ENCODE data around the gene ANKRD17. TPM values are rescaled to one million over a fixed set of nuclear protein-coding genes. Genes with fewer than 3 reads are reported as not detected.
"Not testable (repeated sequence)": the region's sequence is repeated elsewhere in the genome, so short reads cannot be mapped to it uniquely, and the experiment has no call there.

ANKRD17 gene
- total RNA-seq (2014; rRNA removed; shearing (Covaris generic)), result 39.7 and 42.4 TPM in 2 replicates
- polyA plus RNA-seq (2015; cell fraction: cytosol; rRNA removed), result 20.4 and 27.6 TPM in 2 replicates
- 77.5 and 79.5 TPM in 2 replicates for polyA plus RNA-seq (2015; cell fraction: nucleus; rRNA removed)

- DNase-seq (ENCODE audit: low read depth), result peak; percentile 92
Measured at GRCh38 chr4:73258686-73259570, at the start of gene ANKRD17. ANKRD17 (minus strand) TSS chr4:73258798; CDS start chr4:73258668, 130 bp downstream.

- DNase-seq (ENCODE audit: low read depth), result peak; percentile 34
Measured at GRCh38 chr4:73308286-73308685, 49.7 kb upstream of the ANKRD17 start.

- no peak for DNase-seq (ENCODE audit: low read depth)
Measured at GRCh38 chr4:73303711-73304110, 45.1 kb upstream of the ANKRD17 start.

GRCh38 chr4:73299548-73300280 lies 41.1 kb upstream of the ANKRD17 start:
- no peak for DNase-seq (ENCODE audit: low read depth)

GRCh38 chr4:73292661-73293060 lies 34.1 kb upstream of the ANKRD17 start:
- DNase-seq (ENCODE audit: low read depth), result not testable (repeated sequence)

GRCh38 chr4:73281982-73282381 lies 23.4 kb upstream of the ANKRD17 start:
- DNase-seq (ENCODE audit: low read depth), result no peak

GRCh38 chr4:73281396-73281795 lies 22.8 kb upstream of the ANKRD17 start:
- DNase-seq (ENCODE audit: low read depth), result no peak

- no peak for DNase-seq (ENCODE audit: low read depth)
Measured at GRCh38 chr4:73277201-73277600, 18.6 kb upstream of the ANKRD17 start.

- DNase-seq (ENCODE audit: low read depth), result no peak
Measured at GRCh38 chr4:73275318-73275654, 16.7 kb upstream of the ANKRD17 start.

- DNase-seq (ENCODE audit: low read depth), result no peak
Measured at GRCh38 chr4:73272816-73273215, 14.2 kb upstream of the ANKRD17 start.

- DNase-seq (ENCODE audit: low read depth), result no peak
Measured at GRCh38 chr4:73267050-73267449, 8.5 kb upstream of the ANKRD17 start.

GRCh38 chr4:73259571-73260090 lies 1.0 kb upstream of the ANKRD17 start:
- DNase-seq (ENCODE audit: low read depth), result no peak

GRCh38 chr4:73258436-73258685 lies 237 bp downstream of the ANKRD17 start:
- no peak for DNase-seq (ENCODE audit: low read depth)

GRCh38 chr4:73257651-73258435 lies 755 bp downstream of the ANKRD17 start:
- peak; percentile 41 for DNase-seq (ENCODE audit: low read depth)

GRCh38 chr4:73257234-73257633 lies 1.4 kb downstream of the ANKRD17 start:
- DNase-seq (ENCODE audit: low read depth), result peak; percentile 93

GRCh38 chr4:73255847-73256246 lies 2.8 kb downstream of the ANKRD17 start:
- DNase-seq (ENCODE audit: low read depth), result not testable (repeated sequence)

GRCh38 chr4:73252001-73252400 lies 6.6 kb downstream of the ANKRD17 start:
- no peak for DNase-seq (ENCODE audit: low read depth)

GRCh38 chr4:73251384-73251783 lies 7.2 kb downstream of the ANKRD17 start:
- no peak for DNase-seq (ENCODE audit: low read depth)

GRCh38 chr4:73250642-73251041 lies 8.0 kb downstream of the ANKRD17 start:
- DNase-seq (ENCODE audit: low read depth), result no peak

GRCh38 chr4:73248821-73249220 lies 9.8 kb downstream of the ANKRD17 start:
- no peak for DNase-seq (ENCODE audit: low read depth)

GRCh38 chr4:73248416-73248815 lies 10.2 kb downstream of the ANKRD17 start:
- DNase-seq (ENCODE audit: low read depth), result no peak

GRCh38 chr4:73247100-73247499 lies 11.5 kb downstream of the ANKRD17 start:
- DNase-seq (ENCODE audit: low read depth), result no peak

All from HT1080 (cell line).